Jurkat, Clone E6-1 (cell line): ENCODE results near the gene DCPS.
"Not testable (repeated sequence)": the region's sequence is repeated elsewhere in the genome, so short reads cannot be mapped to it uniquely, and the experiment has no call there.

Experiments used
- DNase-seq: peaks from one replicate; pipeline ENCODE4 v3.0.0-alpha.2; 2011; ENCODE audit warnings: low read depth, low spot score
- H3K4me3 ChIP-seq: 2 replicates; pipeline ENCODE4 v1.5.1; 2011; ENCODE audit warnings: mild to moderate bottlenecking, low read length, control low read depth, moderate library complexity

DCPS gene

DNA sequence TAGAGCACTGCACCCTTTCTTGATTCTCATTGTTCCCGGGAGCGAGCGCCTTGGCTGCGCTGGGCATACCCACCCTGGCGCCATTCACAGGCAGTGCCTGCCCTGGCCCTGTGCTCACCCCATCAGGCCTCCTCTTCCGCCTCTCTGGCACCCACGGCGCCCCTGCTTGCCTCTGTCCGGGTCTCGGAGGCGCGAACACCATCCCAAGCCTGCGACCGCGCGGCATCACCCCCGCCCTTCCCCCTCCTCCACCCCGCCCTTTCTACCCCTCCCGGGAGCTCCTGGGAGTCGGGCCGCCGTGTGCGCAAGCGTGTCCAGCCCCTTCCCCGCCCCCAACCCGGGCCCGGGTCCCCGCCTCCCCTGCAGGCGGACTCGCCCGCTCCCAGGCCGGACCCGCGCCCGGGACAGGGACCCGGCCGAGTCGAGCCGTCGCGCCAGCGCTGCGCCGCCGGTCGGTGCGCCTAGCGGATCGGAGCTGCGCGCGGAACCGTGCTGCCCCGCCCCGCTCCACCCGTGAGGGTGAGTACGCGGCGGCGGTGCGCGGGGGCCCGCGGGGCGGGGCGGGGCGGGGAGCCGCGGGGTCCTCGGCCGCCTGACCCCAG is 51.6 kb downstream of the DCPS start, which contains the start of gene ST3GAL4:
ST3GAL4 (plus strand) TSS at position 363 of the 602 bp plus-strand sequence. CDS start 50,470 bp downstream, outside the sequence.
- H3K4me3 ChIP-seq = peak within 1 kb of the TSS; percentile 96
- DNase-seq = peak; percentile 63

DNA sequence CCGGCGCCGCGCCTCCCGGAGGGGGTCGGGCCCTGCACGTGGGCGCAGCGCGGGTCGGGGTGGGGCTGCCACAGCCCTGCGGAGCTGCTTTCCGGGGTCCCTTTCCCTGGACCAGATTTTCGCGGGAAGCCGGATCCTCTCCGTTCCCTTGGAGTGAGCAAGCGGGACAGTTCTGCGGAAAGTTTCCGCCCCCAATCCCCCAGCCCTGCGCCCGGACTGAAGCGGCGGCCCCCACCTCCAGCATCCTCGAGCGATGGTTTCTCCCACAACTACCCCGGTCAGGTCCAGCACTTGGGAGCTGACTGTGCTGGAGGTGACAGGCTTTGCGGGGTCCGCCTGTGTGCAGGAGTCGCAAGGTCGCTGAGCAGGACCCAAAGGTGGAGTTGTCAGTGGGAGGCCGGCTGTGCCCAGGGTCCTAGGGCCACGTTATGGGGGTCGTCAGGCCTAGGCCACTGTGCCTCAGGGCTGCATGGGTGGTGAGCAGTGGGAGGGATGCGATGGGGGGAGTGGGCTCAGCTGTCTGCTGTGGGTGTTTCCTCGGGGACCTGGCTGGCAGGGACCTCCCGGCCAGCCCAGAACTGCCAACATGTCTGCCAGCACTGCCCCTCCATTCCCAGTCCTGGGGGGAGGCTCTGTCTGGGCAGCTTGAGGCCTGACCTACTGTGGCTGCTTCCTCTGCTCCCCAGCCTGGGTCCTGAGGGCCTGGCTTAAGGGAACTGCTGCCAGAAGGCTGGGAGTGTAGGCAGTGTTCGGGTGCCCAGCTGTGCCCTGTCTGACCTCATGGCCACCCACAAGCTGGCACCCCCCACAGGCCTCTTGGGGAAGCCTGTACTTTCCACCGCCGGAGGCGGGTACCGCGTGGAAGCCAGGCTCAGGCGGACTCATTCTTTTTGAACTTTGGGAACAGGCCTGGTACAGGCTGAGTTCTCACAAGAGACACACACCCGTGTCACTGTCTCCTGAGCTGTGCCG is 52.4 kb downstream of the DCPS start:
- peak overlapping the region; percentile 96 for H3K4me3 ChIP-seq
- no peak for DNase-seq

DNA sequence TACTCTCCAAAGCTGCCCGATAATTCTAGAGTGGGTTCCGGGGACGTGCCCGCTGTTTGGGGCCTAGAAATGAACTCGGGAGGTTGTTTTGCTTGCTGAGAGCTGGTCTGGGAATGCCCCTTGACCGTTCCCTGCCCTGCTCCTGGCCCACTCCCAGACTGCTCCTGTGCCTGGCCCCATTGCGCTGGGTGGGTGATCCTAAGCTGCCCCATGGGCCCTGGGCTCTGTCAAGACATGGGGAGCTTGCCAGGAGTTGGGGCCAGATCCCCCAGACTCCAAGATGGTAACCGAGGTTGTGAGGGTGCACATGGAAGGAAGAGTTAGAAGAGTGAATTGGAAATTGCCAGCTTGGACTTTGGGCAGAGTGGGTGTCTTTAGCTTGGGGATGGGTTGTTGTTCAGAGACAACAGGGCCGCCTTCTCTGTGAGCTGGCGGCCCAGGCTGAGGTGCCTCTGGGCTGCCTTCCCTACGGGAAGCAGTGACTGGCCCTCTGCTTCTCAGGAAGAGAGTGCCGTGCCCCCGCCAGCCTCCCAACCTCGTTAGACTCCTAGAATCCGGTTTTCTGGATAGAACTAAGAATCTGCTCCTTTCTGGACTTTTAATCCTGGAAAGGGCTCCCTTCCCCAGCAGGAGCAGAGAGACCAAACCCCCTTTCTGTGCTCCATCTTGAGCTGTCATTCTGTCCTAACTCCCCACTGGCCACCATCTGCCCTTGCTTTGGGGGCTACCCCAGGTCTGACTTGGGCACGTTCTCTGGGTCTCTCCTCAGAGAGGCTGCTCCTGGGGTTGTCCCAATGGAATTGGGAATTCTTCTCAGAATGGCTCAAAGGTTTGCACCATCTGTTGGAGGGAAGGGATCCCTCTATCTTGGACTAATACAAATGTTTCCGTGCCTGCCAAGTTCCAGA is 53.4 kb downstream of the DCPS start:
- no peak overlapping the region for H3K4me3 ChIP-seq
- DNase-seq = no peak

DNA sequence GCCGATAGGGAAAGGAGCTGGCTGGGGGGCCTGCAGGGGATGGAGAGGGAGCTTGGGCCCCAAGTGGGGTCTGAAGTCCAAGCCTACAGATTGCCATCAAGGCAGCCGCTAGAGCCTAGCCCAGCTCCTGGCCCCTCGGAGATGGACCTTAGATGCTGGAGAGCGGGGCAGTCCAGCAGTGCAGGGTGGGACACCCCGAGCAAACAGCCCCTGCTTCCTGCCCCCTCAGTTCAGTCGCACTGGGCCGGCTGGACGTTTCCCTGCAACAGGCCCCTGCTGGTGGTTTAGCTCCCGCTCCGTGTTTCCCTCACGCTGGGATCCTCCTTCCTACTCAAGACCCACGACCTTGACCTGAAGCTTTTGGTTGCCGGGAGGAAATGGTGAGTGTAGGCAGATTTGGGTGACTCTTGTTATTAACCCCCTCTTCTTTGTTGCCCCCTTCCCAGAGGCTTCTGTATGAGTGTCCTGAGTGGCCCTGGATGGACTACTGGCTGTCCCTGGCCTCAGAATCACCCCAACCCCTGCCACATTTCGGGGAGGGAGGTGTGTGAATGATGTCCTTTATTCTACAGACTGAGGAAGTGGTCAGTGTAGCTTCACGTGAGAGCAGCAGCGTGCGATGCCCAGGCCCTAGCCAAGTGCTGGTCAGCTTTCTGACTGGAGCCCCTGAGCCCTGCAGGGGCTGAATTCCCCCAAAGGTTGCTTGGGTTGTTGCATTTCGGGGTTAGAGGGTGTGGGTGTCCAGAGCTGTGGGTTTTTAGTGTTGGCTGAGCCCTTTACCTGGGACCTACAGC is 54.3 kb downstream of the DCPS start:
- DNase-seq = no peak
- no peak overlapping the region for H3K4me3 ChIP-seq

DNA sequence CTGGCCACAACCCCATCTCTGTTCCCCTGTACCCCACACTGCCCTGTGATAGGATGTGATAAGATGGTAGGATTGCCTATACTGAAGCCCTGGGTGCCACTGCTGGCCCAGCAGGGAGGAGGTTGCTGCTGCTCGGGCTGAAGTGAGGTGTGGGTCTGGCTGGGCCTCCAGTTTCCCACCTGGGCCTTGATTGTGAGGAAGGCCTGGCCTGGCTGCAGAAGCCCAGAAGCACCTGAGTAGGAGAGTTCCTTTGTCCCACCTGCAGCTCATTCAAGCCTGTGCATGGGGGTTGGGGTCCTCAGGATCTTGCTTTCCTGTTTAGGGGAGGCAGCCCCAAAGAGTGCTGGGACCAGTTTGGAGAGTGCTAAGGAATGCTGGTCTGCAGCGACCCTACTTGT is 54.9 kb downstream of the DCPS start:
- no peak for DNase-seq
- H3K4me3 ChIP-seq = no peak overlapping the region

DNA sequence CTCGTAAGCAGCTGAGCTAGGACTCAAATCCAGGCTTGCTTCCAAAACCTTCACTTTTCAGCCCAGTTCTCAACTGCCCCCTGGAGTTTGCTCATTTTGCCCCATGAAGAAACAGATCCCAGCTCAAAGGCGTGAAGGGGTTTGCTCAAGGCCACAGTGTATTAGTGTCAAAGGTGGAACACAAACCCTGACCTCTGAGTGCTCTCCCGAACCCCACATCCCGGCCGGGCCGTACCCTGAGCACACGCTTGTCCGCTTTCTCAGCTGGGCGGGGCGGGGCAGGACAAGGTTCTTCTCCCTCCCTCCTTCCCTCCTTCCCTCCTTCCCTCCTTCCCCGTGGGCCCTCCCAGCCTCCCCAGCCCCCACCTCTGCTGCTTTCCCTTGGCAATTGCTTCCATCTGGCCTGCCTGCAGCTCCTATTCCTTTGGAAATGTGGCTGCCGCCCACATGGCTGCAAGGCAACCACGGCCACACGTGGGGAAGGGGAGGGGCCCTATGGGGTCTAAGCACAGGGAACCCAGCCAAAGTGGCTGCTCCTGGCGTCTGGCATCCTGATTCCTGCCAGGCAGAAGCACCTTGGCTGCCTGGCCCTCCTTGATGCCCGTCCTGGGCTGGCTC is 55.7 kb downstream of the DCPS start:
- DNase-seq = no peak
- H3K4me3 ChIP-seq = no peak overlapping the region

DNA sequence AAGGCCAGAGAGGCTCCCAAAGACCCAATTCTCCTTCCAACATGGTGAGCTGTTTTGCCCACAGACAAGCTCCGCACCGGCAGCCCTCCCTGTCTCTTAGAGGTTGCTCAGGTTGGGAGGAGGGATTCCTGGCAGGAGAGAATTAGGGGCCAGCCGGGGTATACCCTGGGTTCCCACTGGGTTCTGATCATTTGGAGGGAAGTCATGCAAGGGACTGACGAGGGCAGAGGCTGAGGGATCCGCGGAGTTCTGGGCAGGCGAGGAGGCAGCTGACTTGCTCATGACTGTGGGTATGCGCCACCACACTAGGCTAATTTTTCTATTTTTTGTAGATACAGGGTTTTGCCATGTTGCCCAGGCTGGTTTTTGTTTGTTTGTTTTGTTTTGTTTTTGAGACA is 56.2 kb downstream of the DCPS start:
- no peak for DNase-seq
- no peak overlapping the region for H3K4me3 ChIP-seq

DNA sequence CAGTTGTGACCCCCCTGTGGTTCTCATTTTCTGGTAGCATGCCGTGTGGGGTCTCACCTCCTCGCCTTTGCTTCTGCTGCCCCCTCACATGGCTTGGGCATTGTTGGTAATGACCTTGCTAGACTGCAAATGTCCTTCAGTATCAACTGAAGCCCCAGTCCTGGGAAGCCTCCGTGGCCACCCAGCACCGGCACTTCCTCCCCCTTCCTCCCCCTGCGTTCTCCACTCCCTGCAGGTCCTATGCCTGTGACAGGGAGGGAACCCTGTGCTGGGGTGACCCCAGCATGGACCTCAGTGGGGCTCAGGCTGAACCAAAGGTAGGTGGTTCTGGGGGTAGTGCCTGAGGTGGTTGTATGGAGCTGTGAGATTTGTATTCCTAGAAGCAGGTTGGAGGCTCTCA is 57.5 kb downstream of the DCPS start:
- DNase-seq = no peak
- H3K4me3 ChIP-seq = no peak overlapping the region

DNA sequence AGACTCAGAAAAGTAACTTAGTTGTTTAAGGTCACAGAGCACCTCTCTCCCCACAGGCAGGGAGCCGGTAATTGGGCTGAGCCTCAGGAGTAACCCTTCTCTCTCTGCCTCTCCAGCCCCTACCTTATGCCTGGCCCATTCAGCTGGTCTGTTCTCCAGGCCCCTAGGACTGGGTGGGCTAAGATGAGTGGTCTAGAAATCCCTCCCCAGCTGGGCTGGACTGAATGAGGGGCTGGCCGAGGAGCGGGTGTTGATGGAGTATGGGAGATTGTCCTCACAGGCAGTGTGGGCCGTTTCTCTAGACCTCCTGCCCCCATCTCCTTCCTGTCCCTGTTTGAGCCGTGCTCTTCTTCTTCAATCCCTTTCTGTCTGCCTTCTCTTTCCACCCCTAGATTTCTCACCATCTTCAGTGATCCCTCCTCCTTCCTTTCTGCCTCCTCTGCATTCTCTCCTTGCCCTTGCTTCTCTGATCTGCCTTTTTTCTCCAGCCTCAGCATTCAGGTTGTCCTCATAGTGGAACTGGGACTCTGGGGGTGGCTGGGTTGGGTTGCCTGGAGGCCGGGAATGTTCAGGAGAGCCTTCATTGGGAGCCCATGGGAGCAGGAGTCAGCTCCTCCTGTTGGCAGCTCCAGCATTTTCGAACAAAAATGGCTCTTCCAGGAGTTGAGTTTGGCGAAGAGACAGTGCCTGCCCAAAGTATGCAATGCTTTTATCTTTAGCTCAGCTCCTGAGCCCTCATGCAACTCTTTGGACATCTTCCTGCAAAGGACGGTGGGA is 59.2 kb downstream of the DCPS start:
- no peak overlapping the region for H3K4me3 ChIP-seq
- DNase-seq = no peak

DNA sequence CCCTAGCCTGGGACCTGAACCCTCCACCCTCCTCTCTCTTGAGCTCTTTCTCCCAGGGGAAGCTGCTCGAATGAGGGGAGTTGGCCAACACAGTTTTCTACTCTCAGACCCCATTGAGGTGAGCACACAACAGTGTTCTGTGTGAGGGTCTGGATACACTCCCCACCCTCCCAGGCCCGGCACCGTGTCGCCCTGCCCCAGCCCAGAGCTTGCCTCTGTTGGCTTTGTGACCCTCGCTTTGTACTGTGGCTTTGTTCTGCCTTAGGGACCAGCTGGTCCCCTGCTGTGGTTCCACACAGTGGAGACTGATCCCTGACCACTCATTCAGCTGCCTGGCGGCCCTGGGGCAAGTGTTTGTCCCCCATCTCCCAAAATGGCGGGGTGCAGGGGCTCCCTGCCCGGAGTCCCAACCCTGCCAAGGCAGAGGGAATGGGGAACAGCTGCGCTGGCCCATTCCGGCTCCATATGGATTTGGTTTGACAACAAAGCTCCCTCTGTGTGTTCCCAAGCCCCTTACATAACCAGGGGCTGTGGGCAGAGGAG is 59.9 kb downstream of the DCPS start:
- no peak overlapping the region for H3K4me3 ChIP-seq
- no peak for DNase-seq

DNA sequence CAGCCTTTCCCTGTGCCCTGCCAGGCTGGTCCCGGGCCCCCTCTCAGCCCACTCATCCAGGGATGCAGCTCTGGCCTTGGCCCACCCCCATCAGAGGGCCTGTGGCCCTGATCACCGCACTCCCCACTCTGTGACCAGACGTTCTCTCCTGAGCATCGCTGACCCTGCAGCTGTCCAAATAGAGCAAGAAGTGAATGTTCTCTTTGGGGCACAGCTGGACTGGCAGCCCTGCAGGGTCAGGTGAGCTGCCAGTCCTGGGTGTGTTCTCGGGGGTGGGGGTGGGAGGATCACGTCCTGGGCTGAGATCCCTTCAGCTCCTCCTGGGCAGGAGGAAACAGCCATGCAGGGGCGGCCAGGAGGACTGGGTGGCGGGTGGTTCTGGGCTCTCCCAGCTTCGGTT is 60.9 kb downstream of the DCPS start:
- not testable (repeated sequence) for H3K4me3 ChIP-seq, DNase-seq

DNA sequence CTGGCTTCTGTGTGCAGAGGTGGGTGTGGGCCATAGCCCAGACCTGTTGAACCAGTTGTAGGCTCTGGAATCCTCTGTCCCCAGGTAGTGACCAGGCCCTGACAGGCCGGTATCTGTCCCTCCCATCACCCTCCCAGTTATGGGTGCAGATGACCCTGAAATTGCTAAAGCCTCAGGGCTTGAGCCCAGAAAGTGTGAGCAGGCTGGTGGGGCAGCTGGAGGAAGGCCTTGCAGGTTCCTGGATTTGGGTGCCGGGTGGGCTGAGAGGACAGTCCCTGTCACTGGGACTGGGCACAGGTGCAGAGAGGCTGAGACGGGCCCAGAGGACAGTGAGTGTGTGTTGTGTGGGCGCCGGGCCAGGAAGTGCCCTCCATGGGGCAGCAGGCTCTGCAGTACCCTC is 61.6 kb downstream of the DCPS start:
- not testable (repeated sequence) for H3K4me3 ChIP-seq, DNase-seq

DNA sequence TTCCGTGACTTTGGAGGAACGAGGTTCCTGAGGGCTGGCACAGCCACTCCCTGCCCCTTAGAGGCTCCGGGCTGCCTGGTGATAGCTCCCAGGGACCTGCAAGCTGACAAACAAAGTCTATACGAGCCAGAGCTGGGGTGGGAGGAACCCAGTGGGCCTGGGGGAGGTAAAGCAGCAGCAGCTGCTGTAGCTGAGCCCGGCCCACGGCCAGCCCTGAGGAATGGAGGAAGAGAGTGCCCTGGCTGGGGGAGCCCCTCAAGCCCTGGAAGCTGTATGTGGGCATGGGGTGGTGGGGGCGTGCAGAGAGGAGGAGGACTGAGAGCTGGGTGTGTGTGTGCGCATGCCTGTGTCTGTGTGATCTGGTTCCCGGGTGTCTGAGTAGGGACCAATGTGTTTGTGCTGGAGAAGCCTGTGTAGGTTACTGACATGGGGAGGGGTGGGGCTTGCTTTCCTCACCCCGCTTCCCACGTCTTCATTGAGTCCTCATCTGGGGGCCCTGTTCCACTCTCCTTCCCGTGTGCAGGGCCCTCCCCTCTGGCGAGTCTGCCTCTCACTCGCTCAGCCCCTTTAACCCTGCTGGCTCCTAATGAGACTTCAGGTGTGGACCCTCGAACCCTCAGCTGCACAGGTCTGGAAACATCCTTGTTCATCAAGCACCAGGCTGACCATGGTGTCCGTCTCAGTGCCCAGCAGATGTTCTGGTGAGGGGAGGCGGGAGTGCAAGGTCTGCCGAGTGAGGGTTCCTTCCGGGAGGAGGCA is 62.4 kb downstream of the DCPS start:
- no peak for DNase-seq

DNA sequence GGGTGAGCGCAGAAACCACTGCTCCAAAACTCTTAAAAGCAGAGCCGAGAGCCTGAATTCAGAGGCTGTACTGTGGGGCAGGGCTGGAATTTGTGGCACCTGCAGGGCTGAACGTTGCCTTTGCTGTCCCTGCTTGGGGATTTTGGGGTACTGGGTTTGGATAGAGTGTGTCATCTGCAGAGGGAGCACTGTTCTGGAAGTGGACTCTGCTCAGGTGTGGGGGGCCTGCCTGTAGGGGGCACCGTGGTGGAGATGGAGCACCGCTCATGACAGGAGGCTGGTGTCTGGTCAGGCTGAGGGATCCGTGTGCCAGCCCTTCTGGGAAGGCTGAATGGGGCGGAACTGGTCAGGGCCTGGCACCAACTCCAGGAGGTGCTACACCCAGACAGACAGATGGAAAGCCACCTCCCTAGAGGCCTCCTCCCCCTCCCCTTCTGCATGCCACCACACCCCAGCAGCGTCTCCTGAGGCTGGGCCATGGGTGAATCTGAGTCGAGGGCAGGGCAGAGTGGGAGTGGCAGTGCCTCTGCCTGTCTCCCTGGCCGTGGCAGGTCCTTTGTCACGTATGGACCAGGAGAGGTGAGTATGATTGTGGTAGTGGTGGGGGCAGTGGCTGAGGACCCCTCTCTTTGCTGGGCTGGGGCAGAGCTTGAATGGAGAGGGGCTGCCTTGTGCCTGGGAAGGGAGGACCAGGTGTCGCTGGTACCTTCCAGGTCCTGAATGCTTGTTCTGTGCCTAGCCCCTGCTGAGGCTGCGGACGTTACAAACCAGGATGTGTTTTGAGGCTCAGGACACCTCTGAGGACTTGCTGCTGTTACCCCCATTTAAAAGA is 63.2 kb downstream of the DCPS start:
- not testable (repeated sequence) for DNase-seq, H3K4me3 ChIP-seq

More for the DNA sequence above, 62.4 kb downstream of the DCPS start:
- H3K4me3 ChIP-seq = no peak overlapping the region

DNA sequence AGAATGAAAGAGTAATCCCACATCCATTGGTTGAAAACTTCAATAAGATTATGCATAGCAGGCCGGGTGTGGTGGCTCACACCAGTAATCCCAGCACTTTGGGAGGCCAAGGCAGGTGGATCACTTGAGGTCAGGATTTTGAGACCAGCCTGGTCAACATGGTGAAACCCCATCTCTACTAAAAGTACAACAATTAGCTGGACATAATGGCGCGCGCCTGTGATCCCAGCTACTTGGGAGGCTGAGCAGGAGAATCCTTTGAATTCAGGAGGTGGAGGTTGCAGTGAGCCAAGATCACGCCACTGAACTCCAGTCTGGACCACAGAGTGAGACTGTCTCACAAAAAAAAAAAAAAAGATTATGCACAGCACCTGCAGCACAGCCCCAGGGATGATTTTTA is 63.9 kb downstream of the DCPS start:
- DNase-seq, H3K4me3 ChIP-seq: not testable (repeated sequence)
